Stimulated activated CD8-positive, alpha-beta memory T cell treated with anti-CD3 and anti-CD28 coated beads, Interleukin-4, amount 100 ng/mL, for 1 hour (primary cell): Measurements from ENCODE around the gene MAGEA9.
"Not testable (repeated sequence)": the region's sequence is repeated elsewhere in the genome, so short reads cannot be mapped to it uniquely, and the experiment has no call there.

Experiments used
- DNase-seq, 2 donors: peaks; one replicate each; pipeline ENCODE4 v3.0.0-alpha.2; 2020; ENCODE audit warnings: low read depth in 2 of 2, low spot score in 1 of 2

The MAGEA9 gene

DNA sequence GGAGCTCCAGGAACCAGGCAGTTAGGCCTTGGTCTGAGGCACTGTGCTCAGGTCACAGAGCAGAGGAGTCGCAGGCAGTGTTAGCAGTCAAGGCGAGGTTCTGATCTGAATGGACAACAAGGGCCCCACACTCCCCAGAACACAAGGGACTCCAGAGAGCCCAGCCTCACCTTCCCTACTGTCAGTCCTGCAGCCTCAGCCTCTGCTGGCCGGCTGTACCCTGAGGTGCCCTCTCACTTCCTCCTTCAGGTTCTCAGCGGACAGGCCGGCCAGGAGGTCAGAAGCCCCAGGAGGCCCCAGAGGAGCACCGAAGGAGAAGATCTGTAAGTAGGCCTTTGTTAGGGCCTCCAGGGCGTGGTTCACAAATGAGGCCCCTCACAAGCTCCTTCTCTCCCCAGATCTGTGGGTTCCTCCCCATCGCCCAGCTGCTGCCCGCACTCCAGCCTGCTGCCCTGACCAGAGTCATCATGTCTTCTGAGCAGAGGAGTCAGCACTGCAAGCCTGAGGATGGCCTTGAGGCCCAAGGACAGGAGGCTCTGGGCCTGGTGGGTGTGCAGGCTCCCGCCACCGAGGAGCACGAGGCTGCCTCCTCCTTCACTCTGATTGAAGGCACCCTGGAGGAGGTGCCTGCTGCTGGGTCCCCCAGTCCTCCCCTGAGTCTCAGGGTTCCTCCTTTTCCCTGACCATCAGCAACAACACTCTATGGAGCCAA, 26.2 kb downstream of the MAGEA9 start:
- DNase-seq = no peak

DNA sequence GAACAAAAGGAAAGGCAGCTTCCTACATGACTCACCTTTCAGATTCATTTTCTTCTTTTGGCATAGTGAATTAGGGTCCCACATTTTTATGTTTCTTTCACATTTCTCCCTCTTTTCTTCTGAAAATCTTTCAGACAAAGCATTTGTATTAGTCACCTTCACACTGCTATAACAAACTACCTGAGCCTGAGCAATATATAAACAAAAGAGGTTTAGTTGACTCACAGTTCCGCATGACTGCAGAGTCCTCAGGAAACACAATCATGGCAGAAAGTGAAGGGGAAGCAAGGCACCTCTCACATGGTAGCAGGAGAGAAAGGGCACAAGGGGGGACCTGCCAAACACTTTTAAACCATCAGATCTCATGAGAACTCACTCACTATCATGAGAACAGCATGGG, 36.9 kb downstream of the MAGEA9 start:
- no peak for DNase-seq

DNA sequence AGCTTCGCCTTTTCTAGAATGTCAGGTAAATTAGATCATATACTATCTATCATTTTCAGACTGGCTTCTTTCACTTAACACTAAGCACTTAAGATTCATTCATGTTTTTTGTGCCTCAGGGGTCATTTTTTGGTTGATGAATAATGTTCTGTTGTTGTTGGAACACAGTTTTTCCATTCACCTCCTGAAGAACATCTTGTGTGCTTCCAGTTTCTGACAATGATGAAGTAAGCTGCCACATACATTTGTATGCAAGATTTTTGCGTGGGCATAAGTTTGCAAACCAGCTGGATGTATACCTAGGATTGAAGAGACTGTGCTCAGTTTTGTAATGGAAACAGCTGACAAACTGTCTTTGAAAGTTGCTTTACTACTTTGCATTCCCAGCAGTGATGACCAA, 37.6 kb downstream of the MAGEA9 start:
- no peak for DNase-seq

DNA sequence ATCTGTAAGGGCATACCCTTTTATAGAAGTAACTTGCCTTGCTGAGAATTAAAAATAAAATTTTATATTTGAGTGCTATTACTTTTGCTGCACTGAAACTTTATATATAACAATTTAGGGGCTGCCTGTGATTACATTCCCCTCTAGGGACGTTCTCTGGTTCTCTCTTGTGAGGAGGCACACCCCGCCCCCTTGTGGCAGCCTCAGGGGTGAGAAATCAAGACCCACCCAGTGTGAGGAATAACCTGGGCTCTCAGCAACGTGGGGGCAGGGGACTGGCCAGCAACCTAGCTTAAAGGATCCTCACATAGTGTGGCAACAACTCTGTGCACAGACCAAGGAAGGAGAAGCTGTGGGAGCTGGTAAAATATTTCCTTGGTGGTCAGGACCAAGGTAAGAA, 43.7 kb downstream of the MAGEA9 start:
- peak in 1 of 2 donors; percentile 10 for DNase-seq

DNA sequence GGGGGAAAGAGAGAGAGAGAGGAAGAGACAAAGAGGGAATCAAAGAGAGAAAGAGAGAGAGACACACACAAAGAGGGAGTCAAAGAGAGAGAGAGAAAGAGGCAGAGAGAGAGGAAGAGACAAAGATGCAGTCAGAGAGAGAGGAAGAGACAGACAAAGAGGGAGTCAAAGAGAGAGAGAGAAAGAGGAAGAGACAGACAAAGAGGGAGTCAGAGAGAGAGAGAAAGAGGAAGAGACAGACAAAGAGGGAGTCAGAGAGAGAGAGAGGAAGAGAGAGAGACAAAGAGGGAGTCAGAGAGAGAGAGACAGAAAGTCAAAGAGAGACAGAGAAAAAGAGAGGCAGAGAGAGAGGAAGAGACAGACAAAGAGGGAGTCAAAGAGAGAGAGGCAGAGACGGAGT, 45.5 kb downstream of the MAGEA9 start:
- DNase-seq = no peak

DNA sequence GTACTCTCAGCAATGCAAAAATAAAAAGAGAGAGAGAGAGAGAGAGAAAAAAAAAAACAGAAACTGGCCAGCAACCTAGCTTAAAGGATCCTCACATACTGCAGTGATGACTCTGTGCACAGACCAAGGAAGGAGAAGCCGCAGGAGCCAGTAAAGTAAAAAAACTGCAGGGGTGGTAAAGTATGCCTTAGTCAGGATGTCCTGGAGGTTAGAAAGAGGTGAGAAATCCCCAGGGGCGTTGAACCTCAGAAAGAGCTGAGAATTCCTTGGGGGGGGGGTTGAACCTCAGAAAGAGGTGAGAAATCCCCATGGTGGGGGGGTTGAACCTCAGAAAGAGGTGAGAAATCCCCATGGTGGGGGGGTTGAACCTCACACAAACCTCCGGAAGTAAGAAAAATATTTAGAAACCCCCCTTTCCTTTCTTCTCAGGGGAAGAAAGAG, 48.0 kb downstream of the MAGEA9 start:
- DNase-seq = no peak

DNA sequence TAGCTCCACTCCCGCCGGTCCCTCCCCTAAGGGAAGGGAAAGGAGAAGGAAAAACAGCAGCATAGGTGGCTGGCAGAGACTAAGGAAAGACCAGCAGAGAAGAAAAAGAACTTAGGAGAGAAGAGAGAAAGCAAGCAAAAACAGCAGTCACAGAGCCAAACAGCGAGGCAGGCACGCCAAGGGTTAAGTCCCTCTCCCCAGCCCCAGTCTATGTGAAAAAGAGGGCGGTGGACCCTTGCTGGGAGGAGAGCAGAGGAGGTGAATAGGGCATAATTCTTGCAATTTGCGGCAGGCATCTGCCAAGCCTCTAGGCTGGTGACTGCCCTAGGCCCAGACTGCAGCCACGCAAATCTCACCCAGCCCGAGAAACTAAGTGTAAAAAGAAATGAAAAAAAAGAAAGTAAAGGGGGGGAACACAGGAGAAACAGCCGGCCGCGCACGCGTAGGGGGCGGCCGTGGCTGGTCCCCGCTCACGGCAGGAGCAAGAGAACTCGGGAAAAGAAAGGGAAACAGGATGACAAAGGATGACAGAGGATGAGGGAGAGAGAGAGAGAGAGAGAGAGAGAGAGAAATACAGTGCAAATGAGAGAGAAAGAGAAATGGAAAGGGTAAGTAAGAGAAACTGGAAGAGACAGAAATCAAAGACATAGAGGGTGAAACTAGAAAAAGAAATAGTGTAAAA, 48.6 kb downstream of the MAGEA9 start:
- peak in 1 of 2 donors; percentile 7 for DNase-seq

DNA sequence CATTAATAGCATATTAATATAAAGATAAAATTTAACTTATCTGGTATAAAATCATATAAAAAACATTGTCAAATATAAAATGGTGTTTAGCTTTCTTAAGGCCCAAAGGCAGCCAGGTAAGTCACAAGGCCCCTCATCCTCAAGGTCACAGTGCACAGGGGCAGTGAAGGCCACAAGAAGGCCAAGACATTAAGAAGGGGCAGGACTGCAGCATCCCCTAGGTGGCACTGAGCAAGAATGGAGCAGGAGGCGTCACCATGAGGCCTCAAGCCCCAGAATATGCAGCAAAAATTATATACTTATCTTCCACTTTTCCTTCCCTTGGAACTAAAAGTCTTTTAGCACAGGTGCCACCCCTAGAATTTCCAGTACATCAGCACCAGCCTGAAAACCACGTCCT, 49.7 kb downstream of the MAGEA9 start:
- no peak for DNase-seq

DNA sequence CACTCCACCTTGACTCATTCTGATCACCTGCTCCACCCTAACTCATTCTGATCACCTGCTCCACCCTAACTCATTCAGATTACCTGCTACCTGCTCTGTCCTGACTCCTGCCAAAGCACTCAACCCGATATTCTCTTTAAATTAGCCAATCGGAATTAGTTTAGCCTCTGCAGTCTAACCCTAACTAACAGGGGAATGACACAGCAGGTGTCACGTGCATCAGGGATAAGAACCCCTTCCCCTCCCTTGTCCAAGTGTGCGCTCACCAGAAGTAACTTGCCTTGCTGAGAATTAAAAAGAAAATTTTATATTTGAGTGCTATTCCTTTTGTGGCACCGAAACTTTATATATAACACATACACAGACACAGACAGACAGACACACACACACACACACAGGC, 55.0 kb downstream of the MAGEA9 start:
- not testable (repeated sequence) for DNase-seq

DNA sequence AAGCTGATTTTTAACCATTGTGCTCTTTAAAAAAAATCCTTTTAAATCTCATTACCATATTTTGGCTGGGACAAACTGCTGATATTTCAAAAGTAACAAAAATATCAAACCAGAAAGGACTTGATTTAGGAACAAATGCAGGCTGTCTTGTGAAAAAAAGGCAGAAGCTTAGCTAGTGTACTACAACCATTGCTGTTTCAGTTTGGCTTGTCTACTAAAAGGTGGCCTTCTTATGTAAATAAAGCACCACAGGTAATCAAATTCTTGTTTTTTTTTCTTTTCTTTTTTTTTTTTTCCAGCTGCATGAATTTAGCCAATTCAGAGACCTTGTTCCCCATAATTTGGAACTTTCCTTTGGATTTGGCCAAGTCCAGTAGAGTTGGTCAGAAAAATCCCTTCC, 55.4 kb downstream of the MAGEA9 start:
- DNase-seq = no peak
